GM19351 (cell line): ENCODE results near the gene ZCCHC24.

Source experiments
- ATAC-seq: cut with Tn5 transposase; IDR thresholded peaks from one replicate; pipeline ENCODE4 v1.9.1; 2021; ENCODE audit warnings: mild to moderate bottlenecking, moderate library complexity; ENCODE audit not compliant: unreplicated experiment

Gene ZCCHC24

DNA sequence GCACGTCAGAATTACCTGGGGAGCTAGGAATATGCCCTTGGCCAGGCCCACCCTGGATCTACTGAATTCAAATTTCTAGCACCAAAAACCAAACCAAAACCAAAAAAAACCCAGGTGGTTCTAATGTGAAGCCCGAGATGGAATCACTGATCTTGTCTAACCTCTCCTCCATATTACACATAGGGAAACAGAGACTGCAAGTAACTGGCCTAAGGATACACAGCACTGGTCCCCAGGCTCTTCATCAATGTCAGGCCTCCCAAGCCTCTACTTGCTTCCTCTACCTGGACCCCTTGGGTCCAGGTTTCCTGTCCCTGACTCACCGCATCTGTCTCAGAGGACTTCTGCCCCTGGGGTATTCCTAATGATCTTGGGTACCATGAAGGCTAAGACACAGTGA is 30.7 kb downstream of the ZCCHC24 start:
- no peak for ATAC-seq

DNA sequence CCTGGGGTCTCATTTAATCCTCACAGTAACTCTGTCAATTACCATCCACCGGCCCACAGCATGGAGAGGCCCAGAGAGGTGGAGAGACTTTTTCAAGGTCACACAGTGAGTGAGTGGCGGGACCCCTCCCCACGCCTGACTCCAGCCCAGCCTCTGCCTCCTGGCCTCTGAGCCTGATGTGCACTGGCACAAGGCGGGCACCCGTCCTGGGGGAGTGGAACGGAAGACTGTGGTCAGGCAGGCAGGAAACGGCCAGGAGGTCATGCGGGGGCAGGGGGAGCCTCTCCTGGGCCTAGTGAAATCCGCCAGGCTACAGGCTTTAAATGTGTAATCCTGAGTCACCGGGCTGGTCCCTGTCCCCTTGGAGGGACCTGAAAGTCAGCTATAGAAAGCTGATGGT is 32.2 kb downstream of the ZCCHC24 start:
- ATAC-seq: no peak

DNA sequence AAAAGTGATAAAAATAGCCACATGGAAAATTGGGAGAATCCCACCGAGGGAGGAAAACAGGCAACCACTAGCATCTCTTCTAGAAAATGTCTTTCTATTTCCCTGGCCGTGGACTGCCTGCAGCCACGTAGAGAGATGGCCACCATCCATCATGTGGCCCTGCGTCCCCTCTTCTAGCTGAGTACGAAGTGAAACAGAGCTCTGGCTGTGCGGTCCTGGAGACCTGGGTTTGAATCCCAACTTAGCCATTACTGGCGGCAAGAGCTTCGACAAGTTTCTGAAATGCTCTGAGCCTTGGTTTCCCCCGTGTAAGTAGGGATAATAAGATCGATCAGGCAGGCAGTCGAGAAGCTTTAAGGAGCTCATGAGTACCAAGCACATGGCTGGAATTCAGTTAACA is 32.9 kb downstream of the ZCCHC24 start:
- no peak for ATAC-seq

DNA sequence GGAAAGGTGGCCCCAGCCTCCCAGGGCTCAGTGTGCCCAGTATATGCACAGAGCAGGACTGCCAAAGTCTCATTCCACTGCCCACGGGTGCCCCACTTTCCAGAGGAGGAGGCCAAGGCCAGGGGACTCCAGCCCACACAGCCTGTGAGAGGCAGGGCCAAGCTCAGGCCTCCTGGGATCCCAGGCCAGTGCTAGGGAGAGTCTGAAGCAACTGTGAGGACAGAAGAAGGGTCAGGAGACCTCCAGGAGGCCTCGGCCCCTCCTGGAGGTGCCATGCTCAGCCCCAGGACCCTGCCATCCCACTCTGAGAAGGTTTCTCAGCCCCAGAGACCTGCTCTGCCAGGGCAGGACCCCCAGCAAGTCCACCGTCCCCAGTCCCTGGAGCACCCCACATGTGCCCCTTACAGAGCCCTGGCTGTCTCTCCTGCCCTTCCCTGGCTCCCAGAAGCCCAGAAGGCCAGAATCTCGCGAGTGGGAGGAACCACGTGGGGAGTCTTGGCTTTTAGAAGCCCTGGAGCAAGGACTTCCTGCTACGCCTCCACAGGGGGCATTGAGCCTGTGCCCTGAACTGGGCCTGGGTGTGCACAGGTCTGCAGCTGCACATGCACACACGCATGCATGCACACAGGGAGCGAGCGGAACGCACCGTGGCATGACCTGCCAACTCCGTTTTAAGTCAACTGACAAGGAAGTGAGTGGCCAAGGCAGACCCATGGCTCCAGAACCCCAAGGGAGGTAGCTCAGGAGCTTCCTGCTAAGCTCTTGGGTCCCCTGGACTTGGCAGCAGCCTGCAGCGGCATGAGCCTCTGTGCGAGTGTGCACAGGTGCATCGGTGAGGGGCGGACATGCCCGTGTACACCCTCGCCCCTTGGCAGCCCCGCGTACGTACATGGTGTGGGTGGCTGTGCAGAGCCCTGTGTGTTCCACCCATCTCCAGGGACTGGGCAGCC is 33.6 kb downstream of the ZCCHC24 start:
- ATAC-seq: no peak

DNA sequence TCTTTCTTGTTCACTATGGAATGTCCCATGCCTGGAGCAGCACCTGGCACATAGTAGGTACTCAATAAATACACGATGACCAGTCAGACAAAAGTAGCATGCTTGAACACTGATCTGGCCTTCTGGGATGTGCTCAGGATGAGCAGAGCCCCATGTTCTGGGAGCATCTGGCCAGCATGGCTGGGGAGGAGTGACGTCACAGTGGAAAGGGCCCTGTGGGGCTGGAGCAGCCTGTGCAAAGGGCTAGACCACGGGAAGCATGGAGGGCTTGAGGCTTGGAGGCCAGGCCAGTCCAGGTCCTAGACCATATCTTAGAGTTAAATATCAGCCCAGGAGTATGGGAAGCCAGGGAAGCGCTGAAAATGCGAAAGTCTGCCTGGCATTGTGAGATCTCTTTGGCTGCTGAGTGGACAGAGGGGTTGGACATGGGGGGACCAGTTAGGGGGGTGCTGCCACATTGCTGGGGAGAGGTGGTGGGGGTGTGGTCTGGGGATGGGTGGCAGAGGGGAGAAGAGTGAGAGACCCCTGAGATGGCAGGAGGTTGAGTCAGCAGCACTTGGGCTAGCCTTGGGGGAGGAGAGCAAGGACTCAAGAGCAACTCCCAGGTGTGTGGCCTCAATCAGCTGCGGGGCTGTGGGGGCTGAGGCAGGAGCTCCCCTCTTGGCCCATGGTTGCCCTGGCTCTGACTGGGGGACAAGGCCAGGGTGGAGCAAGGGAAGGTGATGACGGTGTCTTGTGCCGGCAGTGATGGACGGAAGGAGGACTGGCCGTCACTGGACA is 34.9 kb downstream of the ZCCHC24 start:
- no peak for ATAC-seq

DNA sequence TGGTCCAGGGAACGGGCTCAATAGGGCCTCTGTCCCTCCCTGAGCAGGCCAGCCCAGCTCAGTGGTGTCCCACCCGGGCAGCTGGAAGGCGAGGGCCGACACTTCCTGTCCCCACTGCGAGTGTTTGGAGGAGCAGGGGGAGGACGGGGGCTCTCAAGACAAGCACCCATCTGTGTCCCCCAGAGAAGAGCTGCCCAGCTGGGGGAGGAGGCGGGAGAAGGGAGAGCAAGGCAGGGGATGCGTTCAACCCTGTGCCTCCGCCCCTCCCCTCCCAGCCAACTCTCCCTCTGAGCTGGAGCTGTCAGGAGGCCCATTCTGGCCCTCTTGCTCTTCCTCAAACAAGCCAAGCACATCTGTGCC is 35.7 kb downstream of the ZCCHC24 start:
- ATAC-seq: no peak

DNA sequence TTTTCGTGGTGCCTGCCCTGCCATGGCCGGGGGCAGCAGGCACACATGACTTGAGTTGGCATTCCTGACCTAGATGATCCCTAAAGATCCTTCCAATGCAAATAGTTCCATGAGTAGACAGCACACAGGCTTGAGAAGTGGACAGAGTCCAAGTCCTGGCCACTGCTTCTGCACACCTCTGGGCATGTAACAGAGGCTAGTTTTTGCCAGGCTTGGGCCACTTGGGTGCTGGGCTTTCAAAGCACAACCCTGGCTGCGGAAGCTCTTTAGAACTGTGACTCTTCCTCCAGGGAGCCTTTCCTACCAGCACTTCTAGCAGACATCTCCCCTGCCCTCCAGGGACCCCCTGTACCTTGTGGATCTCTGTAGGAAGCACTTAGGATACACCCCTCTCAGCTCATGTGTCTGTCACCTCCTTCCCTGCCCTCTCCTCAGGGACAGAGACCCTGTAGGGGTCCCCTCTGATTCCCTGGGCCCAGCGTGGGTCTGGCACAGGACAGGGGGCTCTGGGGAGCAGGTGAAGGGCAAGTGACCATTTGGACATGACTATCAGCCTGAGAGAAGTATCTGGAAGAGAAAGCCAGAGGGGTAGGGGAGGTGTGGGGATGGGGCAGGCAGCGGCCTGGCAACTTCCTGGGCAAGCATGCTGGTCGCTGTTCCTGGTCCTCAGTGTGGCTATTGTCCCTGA is 36.2 kb downstream of the ZCCHC24 start:
- ATAC-seq: no peak

DNA sequence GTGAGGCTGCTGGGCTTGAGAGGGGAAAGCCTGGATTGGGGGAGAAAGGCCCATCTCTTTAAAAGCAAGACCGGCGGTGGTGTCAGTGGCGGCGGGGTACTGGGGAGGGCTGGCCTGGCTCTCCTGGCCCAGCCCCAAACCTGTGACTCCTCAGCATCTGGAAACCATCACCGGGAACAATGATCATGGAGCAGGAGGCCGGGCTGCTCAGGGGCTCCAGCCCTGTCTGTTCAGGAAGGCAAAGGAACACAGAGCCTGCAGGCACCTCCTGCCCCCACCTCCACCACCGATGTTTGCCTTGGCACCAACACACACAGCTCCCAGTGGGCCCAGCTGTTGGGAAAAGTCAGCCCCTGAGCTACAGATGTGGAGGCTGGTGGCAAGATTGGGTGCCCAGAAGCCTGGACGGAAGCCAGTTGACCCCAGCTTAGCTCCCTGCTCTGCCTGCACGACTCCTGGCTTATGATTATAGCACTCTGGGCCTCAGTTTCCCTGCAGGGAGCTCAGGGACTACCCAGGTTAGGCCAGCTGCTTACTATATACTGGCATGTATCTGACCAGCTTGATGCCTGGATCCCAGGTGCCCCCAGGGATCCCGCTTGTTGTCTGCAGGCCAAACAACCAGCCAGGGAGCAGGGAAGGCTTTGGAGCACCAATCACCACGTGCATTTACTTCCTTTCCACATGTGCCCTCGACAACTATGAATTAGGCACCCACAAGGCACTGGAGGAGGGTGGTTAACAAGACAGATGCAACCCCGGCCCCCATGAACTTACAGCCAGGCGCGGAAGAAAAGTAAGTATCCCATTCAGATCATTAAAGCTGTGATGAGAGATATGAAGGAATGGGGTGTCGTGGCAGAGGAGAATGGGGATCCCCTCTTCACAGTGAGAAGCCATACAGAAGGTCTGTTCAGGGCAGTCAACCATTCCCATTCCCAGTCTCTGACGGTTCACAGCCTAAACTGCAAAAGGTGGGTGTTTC is 37.3 kb downstream of the ZCCHC24 start:
- no peak for ATAC-seq

DNA sequence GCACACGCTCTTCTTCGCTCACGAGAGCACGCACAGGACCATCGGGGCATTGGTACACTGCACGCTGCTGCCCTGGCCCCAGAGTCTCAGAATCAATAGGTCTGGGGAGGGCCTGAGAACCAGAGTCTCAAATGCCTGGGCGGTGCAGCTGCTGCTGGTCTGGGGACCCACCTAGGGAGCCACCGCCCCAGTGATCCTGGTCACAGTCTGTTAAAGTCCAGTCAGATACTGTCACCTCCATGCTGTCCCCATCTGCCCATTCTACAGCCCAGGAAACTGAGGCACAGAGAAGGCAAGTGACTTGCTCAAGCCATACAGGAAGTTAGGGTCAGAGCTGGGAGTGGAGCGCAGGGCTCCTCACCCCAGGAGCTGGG is 38.0 kb downstream of the ZCCHC24 start:
- ATAC-seq: no peak

DNA sequence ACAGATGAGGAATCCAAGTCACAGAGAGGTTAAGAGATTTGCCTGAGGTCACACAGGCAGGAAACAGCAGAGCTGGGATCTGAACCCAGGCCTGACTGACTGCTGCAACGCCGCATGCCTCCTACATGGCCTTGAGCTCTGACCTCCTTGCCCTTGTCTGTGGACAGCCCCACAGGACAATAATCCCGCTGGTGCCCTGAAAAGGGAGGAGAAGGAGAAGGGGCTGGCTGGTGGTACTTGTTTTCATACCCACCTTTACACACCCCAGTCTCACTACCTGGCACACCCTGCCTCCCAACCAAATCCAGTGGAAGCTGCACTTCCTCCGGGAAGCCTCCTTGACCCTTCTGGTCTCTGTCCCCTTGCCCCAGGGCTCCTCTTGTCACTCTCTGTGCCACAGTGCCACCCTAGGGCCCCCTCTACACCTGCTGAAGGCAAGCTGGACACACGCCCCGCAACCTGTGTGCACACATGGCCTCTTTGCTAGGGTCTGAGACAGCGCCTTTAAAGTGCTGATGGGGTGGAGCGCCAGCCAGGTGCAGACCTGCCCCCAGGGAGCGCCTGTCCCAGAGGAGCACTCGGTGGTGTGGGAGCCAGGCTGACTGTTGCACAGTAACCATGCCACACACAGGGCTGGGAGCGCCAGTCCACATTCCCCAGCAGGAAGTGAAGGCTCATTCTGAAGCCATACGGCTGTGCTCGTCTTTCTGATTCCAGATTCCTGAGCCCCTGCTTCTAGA is 38.6 kb downstream of the ZCCHC24 start:
- ATAC-seq: no peak

DNA sequence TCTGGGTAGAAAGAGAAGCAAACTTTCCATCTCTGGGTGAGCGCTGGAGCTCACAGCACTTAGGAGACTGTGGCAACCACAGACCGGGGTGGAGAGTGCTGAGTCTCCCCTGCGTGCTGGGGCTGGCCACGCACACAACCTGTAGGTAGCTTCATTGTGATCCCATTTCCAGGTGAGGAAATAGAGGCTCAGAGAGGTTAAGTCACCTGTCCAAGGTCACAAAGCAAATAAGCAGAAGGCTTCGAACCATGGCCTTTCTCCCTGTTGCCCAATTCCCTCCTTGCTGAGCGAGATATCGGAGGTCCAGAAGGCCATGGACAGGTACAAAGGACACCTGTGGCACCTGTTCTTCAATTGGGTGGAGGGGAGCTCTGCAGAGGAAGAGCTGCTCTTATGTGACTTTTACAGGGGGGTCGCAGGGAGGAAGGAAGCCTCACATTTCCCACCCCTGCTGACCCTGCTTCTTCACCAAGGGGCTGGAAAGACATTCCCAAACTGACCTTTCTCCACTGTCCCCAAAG is 39.4 kb downstream of the ZCCHC24 start:
- no peak for ATAC-seq

DNA sequence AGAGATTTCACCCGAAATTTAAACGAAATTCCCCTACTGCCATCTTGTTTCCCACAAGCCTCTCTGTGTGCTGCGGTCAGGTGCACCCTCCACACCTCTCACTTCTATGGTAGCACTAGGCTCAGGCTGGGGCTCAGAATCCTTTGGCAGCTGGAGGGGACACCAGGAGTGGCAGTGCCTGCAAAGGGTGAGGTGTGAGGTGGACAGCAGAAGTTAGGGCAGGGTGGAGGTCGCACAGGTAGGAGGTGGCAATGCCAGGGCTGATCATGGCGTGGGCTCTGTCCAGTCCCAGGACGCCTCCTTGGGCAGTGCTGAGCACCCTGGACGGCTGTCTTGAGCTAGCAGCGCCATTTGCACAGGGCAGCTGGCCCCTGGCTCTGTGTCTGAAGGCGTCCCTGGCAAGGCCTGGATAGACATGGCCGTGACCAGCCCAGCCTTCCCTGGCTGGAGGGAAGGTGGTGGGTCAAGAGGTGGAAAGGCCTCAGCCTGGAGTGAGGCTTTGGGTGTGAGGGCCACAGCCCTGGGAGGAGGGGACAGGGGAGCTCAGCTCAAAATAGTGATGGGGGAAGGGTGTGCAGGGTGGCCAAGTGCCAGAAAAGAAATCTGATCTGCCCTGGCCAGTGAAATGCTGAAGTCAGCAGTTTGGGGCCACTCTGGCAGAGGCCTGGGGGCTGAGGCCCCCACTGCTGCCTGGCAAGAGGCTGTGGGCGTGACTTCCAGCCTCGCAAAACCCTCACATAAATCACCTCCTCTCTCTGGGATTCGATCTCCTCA is 40.0 kb downstream of the ZCCHC24 start:
- no peak for ATAC-seq

DNA sequence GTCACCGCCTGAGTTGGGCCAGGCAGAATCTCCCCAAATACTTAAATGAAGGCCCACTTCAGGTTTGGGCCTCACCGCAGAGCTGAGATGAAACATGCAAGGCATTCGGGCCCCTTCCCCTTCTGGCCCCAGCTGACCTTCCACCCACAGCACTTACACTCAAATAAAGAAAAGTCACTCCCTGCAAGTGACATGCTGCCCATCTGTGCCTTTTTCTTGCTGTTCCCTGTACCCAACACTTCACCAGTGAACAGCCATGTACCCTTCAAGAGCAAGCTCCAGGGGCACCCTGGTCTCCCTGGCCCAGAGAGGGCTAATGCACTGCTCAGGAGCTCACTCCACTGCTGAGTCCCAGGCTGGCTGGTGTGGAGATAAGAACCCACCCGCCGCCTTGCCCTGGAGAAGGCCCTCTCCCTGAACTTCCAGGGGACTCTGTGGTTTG is 40.7 kb downstream of the ZCCHC24 start:
- ATAC-seq: no peak

DNA sequence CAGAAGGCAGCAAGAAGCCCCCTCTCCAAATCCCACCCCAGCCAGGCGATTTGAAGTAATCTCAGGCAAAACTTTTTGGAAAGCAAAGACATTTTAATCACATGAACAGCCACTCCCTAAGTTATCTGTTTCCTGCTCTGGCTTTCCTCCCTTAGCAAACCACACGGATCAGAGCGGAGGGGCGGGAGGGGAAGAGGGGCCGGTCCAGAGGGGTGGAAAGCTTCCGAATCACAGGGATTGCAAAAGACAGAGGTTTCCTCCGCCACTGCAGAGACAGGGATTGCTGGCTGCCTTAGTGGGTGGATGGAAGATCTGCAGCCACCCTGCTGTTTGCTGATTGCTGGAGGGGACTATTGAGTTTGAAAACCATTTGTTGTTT is 41.2 kb downstream of the ZCCHC24 start:
- no peak for ATAC-seq

DNA sequence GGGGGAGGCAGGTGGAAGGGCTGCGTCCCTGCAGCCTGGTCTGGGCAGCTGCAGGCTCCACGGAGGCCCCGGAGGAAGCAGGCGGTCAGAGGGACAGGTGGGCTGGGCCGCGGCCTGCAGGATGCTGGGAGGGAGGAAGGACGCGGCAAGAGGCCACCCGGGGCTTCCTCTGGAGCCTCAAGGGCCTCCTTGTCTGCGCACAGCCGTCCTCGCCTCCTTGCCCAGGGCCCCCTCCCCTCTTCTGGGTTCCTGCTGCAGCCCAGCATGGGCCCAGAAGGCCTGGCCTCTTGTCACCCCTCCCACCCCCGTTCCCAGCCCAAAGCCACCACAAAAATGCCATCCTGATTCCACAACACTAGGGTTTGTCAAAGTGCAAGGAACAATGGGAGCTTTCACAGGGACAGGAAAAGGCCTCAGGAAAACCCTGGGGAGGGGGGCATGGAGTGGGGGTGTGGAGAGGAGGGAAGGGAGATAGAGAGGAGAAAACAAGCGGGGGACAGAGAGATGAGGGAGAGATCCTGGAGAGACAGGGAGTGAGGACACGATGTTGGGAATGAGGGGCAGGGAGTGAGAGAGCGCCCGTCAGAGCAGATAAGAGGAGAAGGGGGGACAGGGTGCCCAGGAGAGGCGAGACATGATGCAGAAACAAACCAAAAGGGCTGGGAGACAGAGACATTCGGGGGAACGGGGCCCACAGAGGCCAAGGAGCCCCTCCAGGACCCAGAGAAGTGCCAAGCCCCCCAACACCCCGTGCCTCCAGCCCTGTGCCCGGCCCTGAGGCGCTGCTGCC is 41.8 kb downstream of the ZCCHC24 start:
- no peak for ATAC-seq

DNA sequence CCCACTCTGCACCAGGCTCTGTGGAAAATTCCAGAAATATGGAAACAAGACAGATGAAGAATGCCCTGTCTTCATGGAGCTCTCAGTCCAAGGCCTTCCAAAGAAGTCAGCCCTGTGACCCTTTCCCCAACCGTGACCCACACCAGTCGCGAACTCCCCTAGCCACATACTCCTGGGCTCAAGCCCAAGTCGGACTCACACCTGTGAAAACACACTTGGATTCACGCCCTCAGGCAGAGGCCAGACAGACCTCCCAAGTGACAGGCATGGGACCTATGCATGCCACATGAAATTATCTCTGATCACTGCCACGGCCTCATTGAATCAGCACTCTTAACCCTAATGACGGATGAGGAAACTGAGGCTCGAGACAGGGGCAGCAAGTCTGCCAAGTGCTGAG is 42.5 kb downstream of the ZCCHC24 start:
- ATAC-seq: no peak

DNA sequence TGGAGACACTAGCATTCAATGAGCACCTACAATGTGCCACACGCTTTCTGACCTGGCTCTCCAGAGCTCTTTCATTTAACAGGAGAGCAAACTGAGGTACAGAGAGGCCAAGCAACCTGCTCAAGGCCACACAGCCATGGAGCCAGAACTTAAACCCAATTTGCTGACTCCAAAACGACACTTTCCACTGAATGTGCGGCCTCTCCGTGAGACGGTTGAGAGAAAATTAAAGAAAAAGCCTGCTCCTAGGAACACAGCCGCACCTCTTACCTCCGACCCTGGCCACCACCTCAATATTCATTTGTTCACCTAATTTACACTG is 42.8 kb downstream of the ZCCHC24 start:
- no peak for ATAC-seq
